Hepatocyte (in vitro differentiated cells): ENCODE results near the gene TNFSF13. TPM values are rescaled to one million over a fixed set of nuclear protein-coding genes. Genes with fewer than 3 reads are reported as not detected.

Experiments used
- DNase-seq: peaks from one replicate; pipeline ENCODE4 v3.0.0-alpha.2; 2016; ENCODE audit warnings: low spot score
- H2AFZ ChIP-seq: fragments of 200-600 bp; sonication (generic); 2 replicates; pipeline ENCODE4 v1.6.0; 2016; ENCODE audit warnings: antibody characterized with exemption, mild to moderate bottlenecking
- H3K27ac ChIP-seq: fragments of 200-600 bp; sonication (generic); 2 replicates; pipeline ENCODE4 v1.5.1; 2016; ENCODE audit warnings: mild to moderate bottlenecking
- H3K27me3 ChIP-seq: fragments of 200-600 bp; sonication (generic); 2 replicates; pipeline ENCODE4 v1.6.1; 2016
- H3K36me3 ChIP-seq: fragments of 200-600 bp; sonication (generic); replicated peaks from 2 replicates; pipeline ENCODE4 v1.5.1; 2016; ENCODE audit warnings: low read depth; ENCODE audit not compliant: insufficient read depth
- H3K4me1 ChIP-seq: fragments of 200-600 bp; sonication (generic); 2 replicates; pipeline ENCODE4 v1.5.1; 2016; ENCODE audit warnings: mild to moderate bottlenecking, moderate library complexity; ENCODE audit not compliant: insufficient read depth
- H3K4me2 ChIP-seq: fragments of 200-600 bp; sonication (generic); 2 replicates; pipeline ENCODE4 v1.6.0; 2016
- H3K4me3 ChIP-seq: fragments of 200-600 bp; sonication (generic); 2 replicates; pipeline ENCODE4 v1.5.1; 2016; ENCODE audit warnings: mild to moderate bottlenecking
- H3K79me2 ChIP-seq: fragments of 200-600 bp; sonication (generic); 2 replicates; pipeline ENCODE4 v1.6.0; 2017; ENCODE audit warnings: mild to moderate bottlenecking
- H3K9me2 ChIP-seq: fragments of 200-600 bp; sonication (generic); replicated peaks from 2 replicates; pipeline ENCODE4 v1.6.0; 2017; ENCODE audit warnings: mild to moderate bottlenecking; ENCODE audit not compliant: insufficient read depth
- H3K9me3 ChIP-seq: fragments of 200-600 bp; sonication (generic); 2 replicates; pipeline ENCODE4 v1.5.1; 2016; ENCODE audit warnings: low read depth, mild to moderate bottlenecking
- H4K20me1 ChIP-seq: fragments of 200-600 bp; sonication (generic); 2 replicates; pipeline ENCODE4 v1.6.0; 2016; ENCODE audit warnings: mild to moderate bottlenecking; ENCODE audit not compliant: insufficient read depth, poor library complexity, severe bottlenecking
- CTCF ChIP-seq: fragments of 200-600 bp; sonication (generic); IDR thresholded peaks from 2 replicates; pipeline ENCODE4 v1.5.1; 2016; ENCODE audit warnings: antibody characterized with exemption, mild to moderate bottlenecking; ENCODE audit not compliant: poor library complexity
- EZH2 ChIP-seq: fragments of 200-600 bp; sonication (generic); IDR thresholded peaks from 2 replicates; pipeline ENCODE4 v1.6.1; 2016; ENCODE audit warnings: antibody characterized with exemption, mild to moderate bottlenecking, borderline replicate concordance
- EZH2phosphoT487 ChIP-seq: fragments of 200-600 bp; sonication (generic); IDR thresholded peaks from one replicate; pipeline ENCODE4 v1.6.1; 2018; ENCODE audit warnings: antibody characterized with exemption, mild to moderate bottlenecking, low read depth, moderate library complexity; ENCODE audit not compliant: unreplicated experiment, severe bottlenecking
- WGBS: methylation state at CpG from one replicate; pipeline ENCODE4 v1.1.6; 2016; ENCODE audit warnings: low lambda C conversion rate; ENCODE audit errors: missing lambda C conversion rate; 5-methylcytosine and 5-hydroxymethylcytosine counted together
- polyA plus RNA-seq: library from polyadenylated mRNA; unstranded; fragments of >200 nt; fragmentation: Nextera tagmentation; extraction: Ambion mirVana; gene quantifications from 2 replicates; pipeline ENCODE4 v1.2.1, GENCODE V29; 2016
- total RNA-seq: library from RNA; depleted of rRNA; stranded (reverse); fragments of >200 nt; gene quantifications from 2 replicates; pipeline ENCODE4 v1.2.3, GENCODE V29; 2014

Gene TNFSF13
- total and polyA plus RNA-seq, 2 experiments from 2014 or later: 0.90 to 2.4 TPM

GRCh38 chr17:7511108-7511507 is 47.4 kb upstream of the TNFSF13 start:
- no peak overlapping the region for H3K27ac ChIP-seq
- H3K79me2 ChIP-seq: no peaks in the 10 kb centered on the region
- H4K20me1 ChIP-seq: no peaks in the 10 kb centered on the region
- no peak for DNase-seq
- no peaks in the 10 kb centered on the region for H3K9me2 ChIP-seq
- H3K27me3 ChIP-seq: no peaks in the 10 kb centered on the region
- no peak overlapping the region for H3K4me2 ChIP-seq
- no peak overlapping the region for H3K4me3 ChIP-seq
- TF ChIP-seq EZH2: no peak
- no peak for TF ChIP-seq CTCF
- TF ChIP-seq EZH2phosphoT487: no peak
- H3K9me3 ChIP-seq: no peaks in the 10 kb centered on the region
- 91% methylated on average over 10 of the region's 10 CpGs for WGBS
- H2AFZ ChIP-seq: no peak overlapping the region
- H3K4me1 ChIP-seq: no peaks in the 10 kb centered on the region
- H3K36me3 ChIP-seq: no peaks in the 10 kb centered on the region

GRCh38 chr17:7512105-7512504 is 46.4 kb upstream of the TNFSF13 start:
- DNase-seq: no peak
- no peaks in the 10 kb centered on the region for H3K4me1 ChIP-seq
- no peak overlapping the region for H3K4me2 ChIP-seq
- no peaks in the 10 kb centered on the region for H3K27me3 ChIP-seq
- no peaks in the 10 kb centered on the region for H3K9me2 ChIP-seq
- H3K4me3 ChIP-seq: no peak overlapping the region
- no peaks in the 10 kb centered on the region for H3K79me2 ChIP-seq
- TF ChIP-seq EZH2phosphoT487: no peak
- TF ChIP-seq CTCF: no peak
- TF ChIP-seq EZH2: no peak
- H3K9me3 ChIP-seq: no peaks in the 10 kb centered on the region
- H3K36me3 ChIP-seq: no peaks in the 10 kb centered on the region
- H2AFZ ChIP-seq: no peak overlapping the region
- 97% methylated on average over 15 of the region's 15 CpGs for WGBS
- no peaks in the 10 kb centered on the region for H4K20me1 ChIP-seq
- H3K27ac ChIP-seq: no peak overlapping the region

- TF ChIP-seq EZH2phosphoT487: no peak
- TF ChIP-seq CTCF: no peak
- no peak for TF ChIP-seq EZH2
- no peaks in the 10 kb centered on the region for H3K36me3 ChIP-seq
These were observed 45.6 kb upstream of the TNFSF13 start for GRCh38 chr17:7512824-7513540.

More at GRCh38 chr17:7512824-7513540, 45.6 kb upstream of the TNFSF13 start:
- 95% methylated on average over 20 of the region's 20 CpGs for WGBS
- Histone ChIP-seq H3K4me2 (no peak overlapping the region), H3K27me3 (no peaks in the 10 kb centered on the region), H3K4me1 (no peaks in the 10 kb centered on the region), H3K4me3 (no peak overlapping the region), H2AFZ (no peak overlapping the region), H3K9me3 (no peaks in the 10 kb centered on the region), H4K20me1 (no peaks in the 10 kb centered on the region), H3K9me2 (no peaks in the 10 kb centered on the region), H3K79me2 (no peaks in the 10 kb centered on the region), H3K27ac (no peak overlapping the region)
- DNase-seq: no peak
